DOHH2 (cell line): ENCODE data around the gene ALDH3A2.

Experiments
- EZH2phosphoT487 ChIP-seq: fragments of 200-600 bp; sonication (generic); IDR thresholded peaks from 2 replicates; pipeline ENCODE4 v1.6.1; 2017; ENCODE audit warnings: borderline replicate concordance, mild to moderate bottlenecking, antibody characterized with exemption, low read length, moderate library complexity, mixed read lengths
- TF ChIP-seq, protein P1 (sequence below): fragments of 200-600 bp; sonication (generic); IDR thresholded peaks from one replicate; pipeline ENCODE4 v1.5.1; 2014; ENCODE audit warnings: antibody characterized with exemption, mild to moderate bottlenecking, low read depth, low read length; ENCODE audit not compliant: poor library complexity, severe bottlenecking

DNA sequence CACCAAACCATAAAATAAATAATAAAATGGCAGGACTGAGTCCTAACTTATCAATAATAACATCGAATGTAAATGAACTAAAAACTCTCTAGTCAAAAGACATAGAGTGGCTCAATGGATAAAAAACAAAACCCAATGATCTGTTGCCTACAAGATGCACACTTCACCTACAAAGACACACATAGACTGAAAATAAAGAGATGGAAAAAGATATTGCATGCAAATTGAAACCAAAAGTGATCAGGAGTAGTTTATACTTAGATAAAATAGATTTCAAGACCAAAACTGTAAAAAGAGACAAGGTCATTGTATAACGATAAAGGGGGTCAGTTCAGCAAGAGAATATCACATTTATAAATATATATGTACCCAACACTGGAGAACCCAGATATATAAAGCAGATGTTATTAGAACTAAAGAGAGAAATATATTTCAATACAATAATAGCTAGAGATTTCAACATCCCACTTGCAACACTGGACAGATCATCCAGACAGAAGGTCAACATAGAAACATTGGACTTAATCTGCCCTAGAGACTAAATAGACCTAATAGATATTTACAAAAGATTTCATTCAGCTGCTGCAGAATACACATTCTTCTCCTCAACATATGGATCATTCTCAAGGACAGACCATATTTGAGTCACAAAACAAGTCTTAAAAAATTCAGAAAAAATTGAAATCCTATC, 38.0 kb downstream of the ALDH3A2 start:
- TF ChIP-seq, protein P1, sequence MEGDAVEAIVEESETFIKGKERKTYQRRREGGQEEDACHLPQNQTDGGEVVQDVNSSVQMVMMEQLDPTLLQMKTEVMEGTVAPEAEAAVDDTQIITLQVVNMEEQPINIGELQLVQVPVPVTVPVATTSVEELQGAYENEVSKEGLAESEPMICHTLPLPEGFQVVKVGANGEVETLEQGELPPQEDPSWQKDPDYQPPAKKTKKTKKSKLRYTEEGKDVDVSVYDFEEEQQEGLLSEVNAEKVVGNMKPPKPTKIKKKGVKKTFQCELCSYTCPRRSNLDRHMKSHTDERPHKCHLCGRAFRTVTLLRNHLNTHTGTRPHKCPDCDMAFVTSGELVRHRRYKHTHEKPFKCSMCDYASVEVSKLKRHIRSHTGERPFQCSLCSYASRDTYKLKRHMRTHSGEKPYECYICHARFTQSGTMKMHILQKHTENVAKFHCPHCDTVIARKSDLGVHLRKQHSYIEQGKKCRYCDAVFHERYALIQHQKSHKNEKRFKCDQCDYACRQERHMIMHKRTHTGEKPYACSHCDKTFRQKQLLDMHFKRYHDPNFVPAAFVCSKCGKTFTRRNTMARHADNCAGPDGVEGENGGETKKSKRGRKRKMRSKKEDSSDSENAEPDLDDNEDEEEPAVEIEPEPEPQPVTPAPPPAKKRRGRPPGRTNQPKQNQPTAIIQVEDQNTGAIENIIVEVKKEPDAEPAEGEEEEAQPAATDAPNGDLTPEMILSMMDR = no peak
- TF ChIP-seq EZH2phosphoT487 = no peak
